ENCODE measurements around the gene ADARB1. TPM values are rescaled to one million over a fixed set of nuclear protein-coding genes. Genes with fewer than 3 reads are reported as not detected.

ADARB1 gene
- total and polyA plus RNA-seq, 2 experiments from 2014 or later = 4.8 to 14.8 TPM

DNA sequence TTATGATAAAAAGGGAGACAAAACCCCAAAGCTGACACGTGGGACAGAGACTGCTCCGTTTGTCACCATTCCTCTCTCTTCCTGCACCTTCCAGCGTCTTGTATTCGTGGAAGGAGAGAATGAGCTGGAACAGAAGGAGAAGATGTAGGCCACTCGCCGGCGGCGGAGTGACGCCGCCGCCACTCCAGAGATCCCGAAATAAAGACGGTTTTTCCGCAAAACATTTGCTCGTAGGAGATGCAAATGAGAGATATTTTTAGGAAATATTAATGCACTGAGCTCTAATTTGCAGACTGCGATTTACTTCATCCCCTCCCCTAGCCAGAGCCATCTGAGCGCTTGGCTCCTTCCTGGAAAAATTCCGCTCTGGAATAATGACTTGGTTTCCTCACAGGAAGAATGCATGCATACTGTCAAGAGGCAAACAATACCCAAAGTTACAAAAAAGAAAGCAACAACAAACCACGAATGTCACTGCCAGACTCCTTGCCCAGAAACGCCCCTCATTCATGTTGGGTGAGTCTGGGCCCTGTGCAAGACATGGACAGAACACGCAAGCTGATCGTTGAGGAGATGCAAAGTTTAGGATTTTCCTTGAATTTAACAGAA lies 18.0 kb upstream of the ADARB1 start:
- TF ChIP-seq EZH2phosphoT487 (IDR thresholded peaks at IDR 0.05; ENCODE audit: unreplicated experiment) (no peak), CREB1 (CRISPR knock-in tag; IDR thresholded peaks at IDR 0.05; ENCODE audit: low read depth) (no peak), ZNF114 (CRISPR knock-in tag; IDR thresholded peaks at IDR 0.05) (no peak), NANOG (IDR thresholded peaks at IDR 0.05; ENCODE audit: borderline replicate concordance) (no peak), STAT1 (IDR thresholded peaks at IDR 0.05; ENCODE audit: unreplicated experiment) (no peak), ZNF331 (CRISPR knock-in tag; IDR thresholded peaks at IDR 0.05; ENCODE audit: low read depth) (no peak), JUNB (IDR thresholded peaks at IDR 0.05; ENCODE audit: unreplicated experiment) (no peak), EZH2 (IDR thresholded peaks at IDR 0.05; ENCODE audit: low read depth, unreplicated experiment) (no peak), POLR2AphosphoS5 (IDR thresholded peaks at IDR 0.05; ENCODE audit: low read depth) (no peak)
- TF ChIP-seq, protein P1, sequence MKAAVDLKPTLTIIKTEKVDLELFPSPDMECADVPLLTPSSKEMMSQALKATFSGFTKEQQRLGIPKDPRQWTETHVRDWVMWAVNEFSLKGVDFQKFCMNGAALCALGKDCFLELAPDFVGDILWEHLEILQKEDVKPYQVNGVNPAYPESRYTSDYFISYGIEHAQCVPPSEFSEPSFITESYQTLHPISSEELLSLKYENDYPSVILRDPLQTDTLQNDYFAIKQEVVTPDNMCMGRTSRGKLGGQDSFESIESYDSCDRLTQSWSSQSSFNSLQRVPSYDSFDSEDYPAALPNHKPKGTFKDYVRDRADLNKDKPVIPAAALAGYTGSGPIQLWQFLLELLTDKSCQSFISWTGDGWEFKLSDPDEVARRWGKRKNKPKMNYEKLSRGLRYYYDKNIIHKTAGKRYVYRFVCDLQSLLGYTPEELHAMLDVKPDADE (IDR thresholded peaks at IDR 0.05) = no peak
- TF ChIP-seq, protein P2, sequence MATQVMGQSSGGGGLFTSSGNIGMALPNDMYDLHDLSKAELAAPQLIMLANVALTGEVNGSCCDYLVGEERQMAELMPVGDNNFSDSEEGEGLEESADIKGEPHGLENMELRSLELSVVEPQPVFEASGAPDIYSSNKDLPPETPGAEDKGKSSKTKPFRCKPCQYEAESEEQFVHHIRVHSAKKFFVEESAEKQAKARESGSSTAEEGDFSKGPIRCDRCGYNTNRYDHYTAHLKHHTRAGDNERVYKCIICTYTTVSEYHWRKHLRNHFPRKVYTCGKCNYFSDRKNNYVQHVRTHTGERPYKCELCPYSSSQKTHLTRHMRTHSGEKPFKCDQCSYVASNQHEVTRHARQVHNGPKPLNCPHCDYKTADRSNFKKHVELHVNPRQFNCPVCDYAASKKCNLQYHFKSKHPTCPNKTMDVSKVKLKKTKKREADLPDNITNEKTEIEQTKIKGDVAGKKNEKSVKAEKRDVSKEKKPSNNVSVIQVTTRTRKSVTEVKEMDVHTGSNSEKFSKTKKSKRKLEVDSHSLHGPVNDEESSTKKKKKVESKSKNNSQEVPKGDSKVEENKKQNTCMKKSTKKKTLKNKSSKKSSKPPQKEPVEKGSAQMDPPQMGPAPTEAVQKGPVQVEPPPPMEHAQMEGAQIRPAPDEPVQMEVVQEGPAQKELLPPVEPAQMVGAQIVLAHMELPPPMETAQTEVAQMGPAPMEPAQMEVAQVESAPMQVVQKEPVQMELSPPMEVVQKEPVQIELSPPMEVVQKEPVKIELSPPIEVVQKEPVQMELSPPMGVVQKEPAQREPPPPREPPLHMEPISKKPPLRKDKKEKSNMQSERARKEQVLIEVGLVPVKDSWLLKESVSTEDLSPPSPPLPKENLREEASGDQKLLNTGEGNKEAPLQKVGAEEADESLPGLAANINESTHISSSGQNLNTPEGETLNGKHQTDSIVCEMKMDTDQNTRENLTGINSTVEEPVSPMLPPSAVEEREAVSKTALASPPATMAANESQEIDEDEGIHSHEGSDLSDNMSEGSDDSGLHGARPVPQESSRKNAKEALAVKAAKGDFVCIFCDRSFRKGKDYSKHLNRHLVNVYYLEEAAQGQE (IDR thresholded peaks at IDR 0.05; ENCODE audit: unreplicated experiment) = no peak
- TF ChIP-seq, protein P3, sequence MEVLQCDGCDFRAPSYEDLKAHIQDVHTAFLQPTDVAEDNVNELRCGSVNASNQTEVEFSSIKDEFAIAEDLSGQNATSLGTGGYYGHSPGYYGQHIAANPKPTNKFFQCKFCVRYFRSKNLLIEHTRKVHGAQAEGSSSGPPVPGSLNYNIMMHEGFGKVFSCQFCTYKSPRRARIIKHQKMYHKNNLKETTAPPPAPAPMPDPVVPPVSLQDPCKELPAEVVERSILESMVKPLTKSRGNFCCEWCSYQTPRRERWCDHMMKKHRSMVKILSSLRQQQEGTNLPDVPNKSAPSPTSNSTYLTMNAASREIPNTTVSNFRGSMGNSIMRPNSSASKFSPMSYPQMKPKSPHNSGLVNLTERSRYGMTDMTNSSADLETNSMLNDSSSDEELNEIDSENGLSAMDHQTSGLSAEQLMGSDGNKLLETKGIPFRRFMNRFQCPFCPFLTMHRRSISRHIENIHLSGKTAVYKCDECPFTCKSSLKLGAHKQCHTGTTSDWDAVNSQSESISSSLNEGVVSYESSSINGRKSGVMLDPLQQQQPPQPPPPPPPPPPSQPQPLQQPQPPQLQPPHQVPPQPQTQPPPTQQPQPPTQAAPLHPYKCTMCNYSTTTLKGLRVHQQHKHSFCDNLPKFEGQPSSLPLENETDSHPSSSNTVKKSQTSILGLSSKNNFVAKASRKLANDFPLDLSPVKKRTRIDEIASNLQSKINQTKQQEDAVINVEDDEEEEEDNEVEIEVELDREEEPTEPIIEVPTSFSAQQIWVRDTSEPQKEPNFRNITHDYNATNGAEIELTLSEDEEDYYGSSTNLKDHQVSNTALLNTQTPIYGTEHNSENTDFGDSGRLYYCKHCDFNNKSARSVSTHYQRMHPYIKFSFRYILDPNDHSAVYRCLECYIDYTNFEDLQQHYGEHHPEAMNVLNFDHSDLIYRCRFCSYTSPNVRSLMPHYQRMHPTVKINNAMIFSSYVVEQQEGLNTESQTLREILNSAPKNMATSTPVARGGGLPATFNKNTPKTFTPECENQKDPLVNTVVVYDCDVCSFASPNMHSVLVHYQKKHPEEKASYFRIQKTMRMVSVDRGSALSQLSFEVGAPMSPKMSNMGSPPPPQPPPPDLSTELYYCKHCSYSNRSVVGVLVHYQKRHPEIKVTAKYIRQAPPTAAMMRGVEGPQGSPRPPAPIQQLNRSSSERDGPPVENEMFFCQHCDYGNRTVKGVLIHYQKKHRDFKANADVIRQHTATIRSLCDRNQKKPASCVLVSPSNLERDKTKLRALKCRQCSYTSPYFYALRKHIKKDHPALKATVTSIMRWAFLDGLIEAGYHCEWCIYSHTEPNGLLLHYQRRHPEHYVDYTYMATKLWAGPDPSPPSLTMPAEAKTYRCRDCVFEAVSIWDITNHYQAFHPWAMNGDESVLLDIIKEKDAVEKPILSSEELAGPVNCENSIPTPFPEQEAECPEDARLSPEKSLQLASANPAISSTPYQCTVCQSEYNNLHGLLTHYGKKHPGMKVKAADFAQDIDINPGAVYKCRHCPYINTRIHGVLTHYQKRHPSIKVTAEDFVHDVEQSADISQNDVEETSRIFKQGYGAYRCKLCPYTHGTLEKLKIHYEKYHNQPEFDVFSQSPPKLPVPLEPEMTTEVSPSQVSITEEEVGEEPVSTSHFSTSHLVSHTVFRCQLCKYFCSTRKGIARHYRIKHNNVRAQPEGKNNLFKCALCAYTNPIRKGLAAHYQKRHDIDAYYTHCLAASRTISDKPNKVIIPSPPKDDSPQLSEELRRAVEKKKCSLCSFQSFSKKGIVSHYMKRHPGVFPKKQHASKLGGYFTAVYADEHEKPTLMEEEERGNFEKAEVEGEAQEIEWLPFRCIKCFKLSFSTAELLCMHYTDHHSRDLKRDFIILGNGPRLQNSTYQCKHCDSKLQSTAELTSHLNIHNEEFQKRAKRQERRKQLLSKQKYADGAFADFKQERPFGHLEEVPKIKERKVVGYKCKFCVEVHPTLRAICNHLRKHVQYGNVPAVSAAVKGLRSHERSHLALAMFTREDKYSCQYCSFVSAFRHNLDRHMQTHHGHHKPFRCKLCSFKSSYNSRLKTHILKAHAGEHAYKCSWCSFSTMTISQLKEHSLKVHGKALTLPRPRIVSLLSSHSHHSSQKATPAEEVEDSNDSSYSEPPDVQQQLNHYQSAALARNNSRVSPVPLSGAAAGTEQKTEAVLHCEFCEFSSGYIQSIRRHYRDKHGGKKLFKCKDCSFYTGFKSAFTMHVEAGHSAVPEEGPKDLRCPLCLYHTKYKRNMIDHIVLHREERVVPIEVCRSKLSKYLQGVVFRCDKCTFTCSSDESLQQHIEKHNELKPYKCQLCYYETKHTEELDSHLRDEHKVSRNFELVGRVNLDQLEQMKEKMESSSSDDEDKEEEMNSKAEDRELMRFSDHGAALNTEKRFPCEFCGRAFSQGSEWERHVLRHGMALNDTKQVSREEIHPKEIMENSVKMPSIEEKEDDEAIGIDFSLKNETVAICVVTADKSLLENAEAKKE (CRISPR knock-in tag; IDR thresholded peaks at IDR 0.05) = no peak
- TF ChIP-seq, protein P4, sequence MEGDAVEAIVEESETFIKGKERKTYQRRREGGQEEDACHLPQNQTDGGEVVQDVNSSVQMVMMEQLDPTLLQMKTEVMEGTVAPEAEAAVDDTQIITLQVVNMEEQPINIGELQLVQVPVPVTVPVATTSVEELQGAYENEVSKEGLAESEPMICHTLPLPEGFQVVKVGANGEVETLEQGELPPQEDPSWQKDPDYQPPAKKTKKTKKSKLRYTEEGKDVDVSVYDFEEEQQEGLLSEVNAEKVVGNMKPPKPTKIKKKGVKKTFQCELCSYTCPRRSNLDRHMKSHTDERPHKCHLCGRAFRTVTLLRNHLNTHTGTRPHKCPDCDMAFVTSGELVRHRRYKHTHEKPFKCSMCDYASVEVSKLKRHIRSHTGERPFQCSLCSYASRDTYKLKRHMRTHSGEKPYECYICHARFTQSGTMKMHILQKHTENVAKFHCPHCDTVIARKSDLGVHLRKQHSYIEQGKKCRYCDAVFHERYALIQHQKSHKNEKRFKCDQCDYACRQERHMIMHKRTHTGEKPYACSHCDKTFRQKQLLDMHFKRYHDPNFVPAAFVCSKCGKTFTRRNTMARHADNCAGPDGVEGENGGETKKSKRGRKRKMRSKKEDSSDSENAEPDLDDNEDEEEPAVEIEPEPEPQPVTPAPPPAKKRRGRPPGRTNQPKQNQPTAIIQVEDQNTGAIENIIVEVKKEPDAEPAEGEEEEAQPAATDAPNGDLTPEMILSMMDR (conservative IDR thresholded peaks at IDR 0.05; ENCODE audit: low read depth in 2 of 2) = no peak
- peaks cover 8% of the 10 kb centered on the region for H3K4me1 ChIP-seq (ENCODE audit: insufficient read depth)
- H3K79me2 ChIP-seq (replicated peaks; ENCODE audit: insufficient read depth) = no peaks in the 10 kb centered on the region
- H3K9me3 Mint-ChIP-seq = no peaks in the 10 kb centered on the region
- peaks cover 8% of the 10 kb centered on the region for H3K27me3 Mint-ChIP-seq (ENCODE audit: insufficient read depth, low read depth, poor library complexity)
- no peaks in the 10 kb centered on the region for H3K36me3 Mint-ChIP-seq (ENCODE audit: low read depth)
- H4K20me1 ChIP-seq (replicated peaks; ENCODE audit: insufficient read depth) = no peaks in the 10 kb centered on the region
- peaks cover 21% of the 10 kb centered on the region for H3K4me1 Mint-ChIP-seq
- no peak overlapping the region for H3K4me3 ChIP-seq
- peak overlapping the region; percentile 52; the same call in 1 of the 2 replicates for H2AFZ ChIP-seq
- no peaks in the 10 kb centered on the region for H3K27me3 ChIP-seq (ENCODE audit: insufficient read depth)
- no peaks in the 10 kb centered on the region for H3F3A ChIP-seq (replicated peaks; ENCODE audit: low read depth)
- no peak for ATAC-seq
- H3K9me2 ChIP-seq (ENCODE audit: insufficient read depth) = no peaks in the 10 kb centered on the region
- H3K4me2 ChIP-seq = no peak overlapping the region; the same call in 1 of the 2 replicates
- H3K27ac ChIP-seq (ENCODE audit: low read depth) = no peak overlapping the region
- H3K36me3 ChIP-seq (ENCODE audit: insufficient read depth) = no peaks in the 10 kb centered on the region
- H3K4me3 Mint-ChIP-seq = no peak overlapping the region
- DNase-seq (ENCODE audit: low spot score) = no peak
- H3K27ac Mint-ChIP-seq = no peak overlapping the region
